HG03378 (cell line): ENCODE results near the gene PPP1R9B.

ENCODE experiments used
- ATAC-seq: cut with Tn5 transposase; IDR thresholded peaks from one replicate; pipeline ENCODE4 v1.9.1; 2021; ENCODE audit warnings: mild to moderate bottlenecking, moderate library complexity; ENCODE audit not compliant: unreplicated experiment

The PPP1R9B gene, protein sequence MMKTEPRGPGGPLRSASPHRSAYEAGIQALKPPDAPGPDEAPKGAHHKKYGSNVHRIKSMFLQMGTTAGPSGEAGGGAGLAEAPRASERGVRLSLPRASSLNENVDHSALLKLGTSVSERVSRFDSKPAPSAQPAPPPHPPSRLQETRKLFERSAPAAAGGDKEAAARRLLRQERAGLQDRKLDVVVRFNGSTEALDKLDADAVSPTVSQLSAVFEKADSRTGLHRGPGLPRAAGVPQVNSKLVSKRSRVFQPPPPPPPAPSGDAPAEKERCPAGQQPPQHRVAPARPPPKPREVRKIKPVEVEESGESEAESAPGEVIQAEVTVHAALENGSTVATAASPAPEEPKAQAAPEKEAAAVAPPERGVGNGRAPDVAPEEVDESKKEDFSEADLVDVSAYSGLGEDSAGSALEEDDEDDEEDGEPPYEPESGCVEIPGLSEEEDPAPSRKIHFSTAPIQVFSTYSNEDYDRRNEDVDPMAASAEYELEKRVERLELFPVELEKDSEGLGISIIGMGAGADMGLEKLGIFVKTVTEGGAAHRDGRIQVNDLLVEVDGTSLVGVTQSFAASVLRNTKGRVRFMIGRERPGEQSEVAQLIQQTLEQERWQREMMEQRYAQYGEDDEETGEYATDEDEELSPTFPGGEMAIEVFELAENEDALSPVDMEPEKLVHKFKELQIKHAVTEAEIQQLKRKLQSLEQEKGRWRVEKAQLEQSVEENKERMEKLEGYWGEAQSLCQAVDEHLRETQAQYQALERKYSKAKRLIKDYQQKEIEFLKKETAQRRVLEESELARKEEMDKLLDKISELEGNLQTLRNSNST

DNA sequence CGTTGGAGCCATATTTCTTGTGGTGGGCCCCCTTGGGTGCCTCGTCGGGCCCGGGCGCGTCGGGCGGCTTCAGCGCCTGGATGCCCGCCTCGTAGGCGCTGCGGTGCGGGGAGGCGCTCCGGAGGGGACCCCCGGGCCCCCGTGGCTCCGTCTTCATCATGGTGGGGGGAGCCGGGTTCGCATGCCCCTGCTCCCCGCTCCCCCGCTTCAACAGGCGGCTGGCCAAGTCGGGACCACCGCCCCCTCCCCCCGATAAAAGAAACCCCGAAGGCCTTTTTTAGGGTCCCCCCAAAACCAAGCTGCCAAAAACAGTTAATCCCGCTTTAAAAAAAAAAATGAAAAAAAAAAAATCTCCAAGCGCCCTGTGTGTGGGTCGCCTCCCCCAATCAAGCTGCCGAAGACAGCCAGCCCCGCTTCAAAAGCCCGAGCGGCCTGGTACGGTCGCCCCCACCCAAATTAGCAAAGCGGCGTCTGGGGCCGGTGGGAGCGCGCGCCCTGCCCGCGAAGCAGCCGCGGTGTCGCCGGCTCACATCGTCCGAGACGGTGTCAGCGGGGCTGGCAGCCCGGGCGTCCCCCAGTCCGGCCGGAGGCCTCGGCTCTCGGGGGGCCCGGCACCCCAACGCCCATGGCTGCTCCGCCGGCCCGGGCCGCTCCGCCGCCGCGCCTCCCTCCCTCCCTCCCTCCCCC lies at the start of gene PPP1R9B:
TSS of gene PPP1R9B (minus strand) at position 324 of the 687 bp plus-strand sequence. CDS start at position 160, 164 bp downstream.
- ATAC-seq = no peak

DNA sequence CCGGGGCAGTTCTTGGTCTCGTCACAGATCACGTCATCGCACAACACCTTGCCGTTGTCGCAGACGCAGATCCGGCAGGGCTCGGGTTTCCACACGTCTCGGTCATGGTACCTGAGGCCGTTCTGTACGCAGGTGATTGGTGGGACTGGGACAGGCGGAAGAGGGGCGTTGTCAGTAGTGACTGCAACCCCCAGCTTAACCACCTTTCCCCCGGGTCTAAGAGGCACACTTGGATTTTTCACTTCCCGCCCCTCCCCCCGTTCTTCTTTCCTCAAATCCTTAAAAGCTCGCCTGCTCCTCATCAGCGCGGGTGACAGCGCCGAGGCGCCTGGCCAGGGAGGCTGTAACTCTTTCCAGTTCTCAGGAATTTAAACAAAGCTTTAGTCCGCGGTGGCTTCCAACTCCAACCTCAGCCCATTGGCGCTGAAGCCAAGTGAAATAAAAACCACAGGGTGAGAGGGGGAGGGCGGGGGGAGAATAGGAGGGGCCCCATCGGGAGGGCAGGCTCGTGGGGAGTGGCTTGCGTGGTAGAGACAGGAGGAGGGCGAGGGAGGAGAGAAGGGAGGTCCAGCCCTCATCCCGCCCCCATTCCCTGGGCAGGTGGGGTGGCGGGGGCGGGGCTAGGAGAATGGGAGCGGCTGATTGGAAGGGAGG lies 49.5 kb upstream of the PPP1R9B start:
- ATAC-seq = peak; percentile 29

DNA sequence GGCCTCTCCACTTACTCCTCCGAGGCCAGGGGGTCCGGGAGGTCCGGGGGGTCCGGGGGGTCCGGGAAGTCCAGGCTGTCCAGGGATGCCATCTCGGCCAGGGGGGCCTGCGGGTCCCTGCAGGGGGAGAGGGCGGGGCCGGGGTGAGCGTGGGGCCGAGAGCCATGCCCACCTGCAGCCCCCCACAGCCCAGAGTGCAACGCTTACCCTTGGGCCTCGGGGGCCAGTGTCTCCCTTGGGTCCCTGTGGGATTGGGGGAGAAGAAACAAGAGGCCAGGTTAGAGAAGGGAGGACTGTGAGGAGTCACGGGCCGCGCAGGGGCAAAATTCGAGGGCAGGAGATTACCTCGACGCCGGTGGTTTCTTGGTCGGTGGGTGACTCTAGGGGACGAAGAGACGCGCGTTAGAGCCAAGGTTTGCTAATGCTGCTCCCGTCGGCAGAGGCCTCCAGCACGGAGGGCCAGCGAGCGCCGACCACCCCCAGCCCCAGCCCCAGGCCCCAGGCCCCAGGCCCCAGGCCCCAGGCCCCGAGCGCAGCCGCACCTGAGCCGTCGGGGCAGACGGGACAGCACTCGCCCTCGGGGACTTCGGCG lies 48.8 kb upstream of the PPP1R9B start:
- no peak for ATAC-seq

DNA sequence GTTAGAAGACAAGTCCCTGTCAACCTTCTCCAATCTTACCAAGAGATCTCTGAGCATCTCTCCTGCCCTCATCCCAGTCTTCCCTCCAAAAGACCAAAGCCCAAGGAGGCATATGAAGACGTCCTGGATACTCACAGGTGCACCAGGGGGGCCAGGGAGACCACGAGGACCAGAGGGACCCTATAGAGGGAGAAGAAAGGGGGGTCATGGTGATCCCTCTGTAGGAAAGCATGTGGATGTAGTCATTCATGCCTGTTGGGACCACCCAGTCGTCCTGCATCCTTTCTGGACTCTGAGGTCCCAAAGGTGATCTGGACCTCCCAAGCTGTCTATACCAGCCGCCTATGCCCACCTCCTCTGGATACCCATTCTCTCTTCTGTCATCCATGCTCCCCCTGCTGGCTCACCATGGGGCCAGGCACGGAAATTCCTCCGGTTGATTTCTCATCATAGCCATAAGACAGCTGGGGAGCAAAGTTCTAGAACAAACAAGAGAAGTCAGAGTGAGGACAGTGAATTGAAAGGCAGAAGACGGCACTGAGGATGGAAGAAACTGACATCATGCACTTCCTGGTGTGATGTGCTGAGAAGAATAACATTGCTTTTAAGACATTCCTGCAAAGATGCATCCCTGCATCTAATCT lies 47.7 kb upstream of the PPP1R9B start:
- no peak for ATAC-seq

DNA sequence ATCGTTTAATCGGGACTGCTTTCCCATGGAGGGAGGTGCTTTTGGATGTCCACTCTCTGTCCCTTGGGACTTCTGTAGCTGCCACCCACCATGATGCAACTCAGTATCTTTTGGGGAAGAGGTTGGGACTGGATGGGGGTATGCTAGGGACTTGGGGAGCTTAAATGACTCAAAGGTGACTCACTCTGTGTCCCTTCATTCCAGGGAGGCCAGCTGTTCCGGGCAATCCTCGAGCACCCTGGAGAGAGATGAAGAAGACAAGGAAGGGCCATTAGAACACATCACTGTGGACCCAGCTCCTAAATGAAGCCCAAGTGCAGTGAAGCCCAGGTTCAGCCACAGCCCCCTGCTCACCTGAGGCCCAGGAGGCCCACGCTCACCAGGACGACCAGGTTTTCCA lies 46.3 kb upstream of the PPP1R9B start:
- ATAC-seq = no peak

DNA sequence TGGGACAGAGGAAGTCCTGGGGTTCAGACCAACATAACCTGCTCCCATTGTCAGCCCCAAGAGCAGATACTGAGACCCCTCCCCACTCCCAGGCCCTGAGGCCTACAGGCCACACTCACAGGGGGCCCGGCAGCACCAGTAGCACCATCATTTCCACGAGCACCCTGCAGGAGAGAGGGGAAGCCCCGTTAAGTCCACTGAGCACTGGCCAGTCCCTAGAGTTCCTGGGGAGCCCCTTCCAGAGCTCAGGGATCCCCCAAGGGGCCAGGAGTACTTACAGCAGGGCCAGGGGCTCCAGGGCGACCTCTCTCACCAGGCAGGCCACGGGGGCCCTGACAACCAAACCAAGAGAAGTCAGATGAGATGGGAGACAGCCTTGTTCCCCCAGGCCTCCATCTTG lies 45.6 kb upstream of the PPP1R9B start:
- no peak for ATAC-seq

DNA sequence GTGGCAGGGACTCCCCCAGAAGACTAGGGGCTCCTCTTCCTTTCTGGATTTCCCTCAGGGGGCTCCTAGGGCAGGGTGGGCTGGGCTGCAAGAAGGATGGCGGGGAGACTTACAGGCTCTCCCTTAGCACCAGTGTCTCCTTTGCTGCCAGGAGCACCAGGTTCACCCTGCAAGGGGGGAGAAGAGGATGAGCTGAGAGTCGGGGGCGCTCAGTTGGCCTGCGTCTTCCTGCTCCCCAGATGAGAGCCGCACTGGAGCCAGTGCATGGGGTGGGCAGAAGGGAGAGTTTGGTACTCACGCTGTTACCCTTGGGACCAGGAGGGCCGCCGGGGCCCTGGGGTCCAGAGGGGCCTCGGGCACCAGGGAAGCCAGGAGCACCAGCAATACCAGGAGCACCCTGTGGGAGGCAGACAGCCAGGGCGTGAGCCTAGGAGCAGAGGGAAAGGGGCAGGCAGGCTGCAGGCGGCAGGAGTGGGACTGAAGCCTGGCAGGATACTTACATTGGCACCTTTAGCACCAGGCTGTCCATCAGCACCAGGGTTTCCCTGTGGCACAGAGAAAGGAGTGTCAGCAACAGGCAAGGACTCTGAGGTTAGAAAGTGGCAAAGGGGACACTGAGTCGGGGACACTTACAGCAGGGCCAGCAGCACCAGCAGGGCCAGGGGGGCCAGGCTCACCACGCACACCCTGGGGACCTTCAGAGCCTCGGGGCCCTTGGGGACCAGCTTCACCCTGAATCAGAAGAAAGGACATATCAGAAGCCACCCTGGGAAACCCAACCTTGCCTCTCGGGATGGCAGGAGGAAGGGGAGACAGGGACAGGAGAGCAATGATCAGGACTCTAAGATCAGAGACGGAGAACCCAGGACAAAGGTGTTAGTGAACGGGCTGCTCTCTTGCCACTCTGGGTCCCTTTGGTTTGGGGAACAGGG lies 44.7 kb upstream of the PPP1R9B start:
- no peak for ATAC-seq

DNA sequence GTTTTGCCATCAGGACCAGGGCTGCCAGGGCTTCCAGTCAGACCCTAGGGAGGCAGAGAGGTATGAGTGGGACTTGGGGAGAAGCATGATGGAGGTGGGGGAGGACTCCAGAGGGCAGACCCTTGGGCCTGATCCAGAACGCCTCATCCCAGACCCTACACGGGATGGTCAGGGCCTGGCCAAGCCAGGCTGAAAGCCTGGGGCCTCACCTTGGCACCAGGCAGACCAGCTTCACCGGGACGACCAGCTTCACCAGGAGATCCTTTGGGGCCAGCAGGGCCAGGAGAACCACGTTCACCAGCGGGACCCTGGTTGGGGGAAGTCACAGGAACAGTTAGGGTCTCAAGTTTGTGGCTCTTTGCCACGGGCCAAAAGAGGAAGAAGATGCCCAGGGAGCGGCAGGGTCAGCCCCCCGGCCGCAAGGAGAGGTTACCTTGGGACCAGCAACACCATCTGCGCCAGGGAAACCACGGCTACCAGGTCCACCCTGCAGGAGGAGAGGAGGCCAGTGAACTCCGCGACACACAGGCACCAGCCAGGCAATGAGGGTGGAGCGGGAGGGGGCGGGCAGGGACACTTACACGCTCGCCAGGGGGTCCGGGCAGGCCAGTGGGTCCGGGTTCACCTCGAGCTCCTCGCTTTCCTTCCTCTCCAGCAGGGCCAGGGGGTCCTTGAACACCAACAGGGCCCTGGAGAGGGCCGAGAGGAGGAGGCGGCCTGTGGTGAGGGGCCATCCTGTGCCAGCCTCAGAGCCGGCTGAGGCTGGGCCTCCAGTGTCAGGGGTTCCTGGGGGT lies 43.9 kb upstream of the PPP1R9B start:
- no peak for ATAC-seq

DNA sequence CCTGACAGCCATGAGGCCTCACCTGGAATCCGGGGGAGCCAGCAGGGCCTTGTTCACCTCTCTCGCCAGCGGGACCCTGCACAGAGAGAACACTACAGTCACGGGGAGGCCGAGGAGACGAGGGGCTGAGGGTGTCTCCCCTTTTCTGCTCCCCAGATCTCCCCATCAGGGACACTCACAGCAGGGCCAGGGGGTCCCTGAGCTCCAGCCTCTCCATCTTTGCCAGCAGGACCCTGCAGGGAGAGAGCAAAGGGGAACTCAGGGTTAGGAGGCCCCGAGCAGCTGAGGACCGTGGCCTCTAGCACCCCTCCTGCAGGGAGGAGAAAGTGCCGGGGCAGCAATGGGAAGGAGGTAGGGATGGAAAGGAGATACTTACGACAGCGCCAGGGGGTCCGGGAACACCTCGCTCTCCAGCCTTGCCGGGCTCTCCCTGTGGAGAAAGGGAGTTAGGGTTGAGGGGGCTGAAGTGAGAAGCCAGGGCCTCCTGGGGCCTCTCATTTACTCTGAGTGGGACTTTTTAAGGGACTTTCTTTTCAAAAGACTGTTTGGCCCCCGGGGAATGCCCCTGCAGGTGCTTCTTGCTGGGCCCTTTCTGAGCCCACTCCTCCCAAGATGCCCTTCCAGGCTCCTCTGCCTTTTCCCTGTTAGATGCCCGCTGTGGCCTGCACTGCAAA lies 42.3 kb upstream of the PPP1R9B start:
- ATAC-seq = no peak

DNA sequence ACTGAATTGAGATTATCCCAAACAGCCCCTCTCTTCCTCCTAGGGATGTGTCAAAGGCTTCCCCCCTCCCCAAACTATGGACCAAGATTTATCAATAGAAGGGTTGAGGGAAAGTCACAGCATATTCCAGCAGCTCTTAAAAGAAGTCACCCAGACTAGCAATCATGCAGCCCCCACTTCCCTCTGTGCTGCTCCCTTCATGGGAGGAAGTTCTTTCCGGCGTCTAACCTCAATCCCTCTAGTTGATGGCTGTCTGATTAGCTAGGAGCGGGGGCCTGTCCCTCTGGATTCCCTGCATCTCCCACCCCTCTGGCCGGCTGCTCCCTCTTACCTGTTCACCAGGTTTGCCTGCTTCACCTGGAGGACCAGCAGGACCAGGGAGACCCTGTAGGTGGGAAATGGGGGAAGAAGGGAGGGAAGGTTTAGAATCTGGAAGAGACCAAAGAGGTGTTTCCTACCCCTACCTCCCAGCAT lies 41.7 kb upstream of the PPP1R9B start:
- no peak for ATAC-seq

DNA sequence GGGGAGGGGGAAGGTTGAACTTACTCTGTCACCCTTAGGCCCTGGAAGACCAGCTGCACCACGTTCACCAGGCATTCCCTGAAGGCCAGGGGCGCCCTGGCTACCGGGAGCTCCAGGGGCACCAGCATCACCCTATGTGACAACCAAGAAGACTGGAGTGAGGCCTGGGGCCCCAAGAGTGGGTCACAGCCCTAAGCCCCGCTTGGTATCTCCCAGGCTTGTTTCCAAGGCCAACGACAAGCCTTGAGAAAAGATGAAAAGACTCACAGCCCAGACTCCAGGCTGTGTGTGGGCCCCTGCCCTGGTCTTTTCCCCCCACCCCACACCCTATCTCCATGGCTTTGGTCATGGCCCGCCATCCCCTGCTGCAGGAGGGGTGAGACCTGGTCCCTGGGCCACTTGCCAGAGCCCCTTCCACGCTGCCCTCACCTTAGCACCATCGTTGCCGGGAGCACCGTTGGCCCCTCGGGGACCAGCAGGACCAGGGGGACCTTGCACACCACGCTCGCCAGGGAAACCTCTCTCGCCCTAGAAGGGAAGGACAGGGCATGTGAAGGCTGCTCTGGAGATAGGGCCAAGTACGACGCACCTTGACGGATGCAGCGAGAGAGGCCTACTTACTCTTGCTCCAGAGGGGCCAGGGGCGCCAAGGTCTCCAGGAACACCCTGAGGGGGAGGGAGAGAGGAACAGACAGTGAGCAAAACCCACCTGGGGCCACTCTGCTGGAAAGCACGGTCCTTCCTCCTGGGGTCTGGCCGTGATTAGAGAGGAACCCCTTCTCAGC lies 41.1 kb upstream of the PPP1R9B start:
- no peak for ATAC-seq

DNA sequence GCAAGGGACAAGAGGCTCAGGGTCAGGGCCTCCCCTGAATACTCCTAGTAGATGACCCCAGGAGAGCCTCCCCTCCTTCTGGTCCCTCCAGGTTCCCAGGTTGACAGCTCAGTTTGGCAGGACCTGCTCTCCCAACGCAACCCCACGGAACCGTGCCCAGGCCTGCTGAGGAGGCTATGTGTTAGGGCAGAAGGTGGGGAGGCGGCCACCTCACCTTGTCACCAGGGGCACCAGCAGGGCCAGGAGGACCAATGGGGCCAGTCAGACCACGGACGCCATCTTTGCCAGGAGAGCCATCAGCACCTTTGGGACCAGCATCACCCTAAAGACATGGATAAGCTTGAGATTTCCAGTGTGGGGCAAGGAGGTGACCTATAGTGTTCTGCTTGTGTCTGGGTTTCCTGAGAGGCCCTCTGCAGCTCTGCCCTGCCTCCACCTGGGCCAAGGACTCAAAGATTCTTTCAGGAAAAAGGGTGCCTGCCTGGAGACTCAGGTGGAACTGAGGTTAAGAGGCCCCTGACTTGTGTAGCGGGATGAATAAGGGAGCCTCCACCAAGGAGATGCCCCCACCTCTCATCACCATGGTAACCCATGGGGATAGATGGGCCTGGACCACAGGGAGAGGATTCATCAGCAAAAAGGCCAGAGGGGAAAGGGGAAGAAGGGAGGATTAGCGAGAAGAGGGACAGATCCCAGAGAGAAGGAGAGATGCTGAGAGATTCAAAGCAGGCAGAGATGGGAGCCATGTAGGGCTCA lies 40.3 kb upstream of the PPP1R9B start:
- no peak for ATAC-seq

DNA sequence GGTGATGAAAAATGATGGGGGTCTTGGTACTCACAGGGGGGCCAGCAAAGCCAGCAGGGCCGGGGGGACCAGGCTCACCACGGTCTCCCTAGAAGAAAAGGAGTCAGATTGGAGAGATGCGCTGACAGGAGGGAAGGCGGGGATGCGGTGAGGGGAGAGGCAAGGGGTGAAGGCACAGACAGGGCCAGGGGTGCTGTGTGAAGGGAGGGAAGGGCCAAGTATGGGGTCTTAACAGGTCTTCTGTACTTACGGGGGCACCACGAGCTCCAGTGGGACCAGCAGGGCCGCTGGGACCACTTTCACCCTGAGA lies 39.8 kb upstream of the PPP1R9B start:
- no peak for ATAC-seq

DNA sequence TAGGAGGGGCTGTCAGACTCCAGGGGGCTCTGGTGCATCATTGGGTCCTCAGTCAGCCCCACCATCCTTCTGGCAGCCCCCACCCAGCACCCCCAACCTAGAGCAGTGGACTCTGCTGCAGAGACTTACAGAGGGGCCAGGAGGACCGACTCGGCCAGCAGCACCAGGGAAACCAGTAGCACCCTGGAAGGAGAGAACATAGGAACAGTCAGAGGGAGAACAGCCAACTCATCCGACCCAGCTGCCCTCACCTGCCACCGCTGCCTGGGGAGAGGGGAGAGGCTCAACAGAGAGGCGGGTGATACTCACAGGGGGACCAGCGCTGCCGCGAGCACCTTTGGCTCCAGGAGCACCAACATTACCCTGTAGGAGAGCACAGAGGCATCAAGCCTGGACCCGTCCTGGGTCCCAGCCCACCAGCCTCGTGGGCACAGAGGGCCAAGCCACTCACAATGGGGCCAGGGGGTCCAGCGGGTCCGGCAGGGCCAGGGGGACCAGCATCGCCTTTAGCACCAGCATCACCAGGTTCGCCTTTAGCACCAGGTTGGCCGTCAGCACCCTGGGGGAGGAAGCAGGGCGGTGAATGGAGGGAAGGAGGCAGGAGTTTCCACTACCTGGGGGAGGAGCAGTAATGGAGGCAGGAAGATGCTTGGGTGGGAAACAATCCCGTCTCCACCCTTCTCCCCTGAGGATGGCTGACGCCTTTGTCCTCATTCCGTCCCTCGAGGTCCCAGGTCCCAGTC lies 39.2 kb upstream of the PPP1R9B start:
- no peak for ATAC-seq

DNA sequence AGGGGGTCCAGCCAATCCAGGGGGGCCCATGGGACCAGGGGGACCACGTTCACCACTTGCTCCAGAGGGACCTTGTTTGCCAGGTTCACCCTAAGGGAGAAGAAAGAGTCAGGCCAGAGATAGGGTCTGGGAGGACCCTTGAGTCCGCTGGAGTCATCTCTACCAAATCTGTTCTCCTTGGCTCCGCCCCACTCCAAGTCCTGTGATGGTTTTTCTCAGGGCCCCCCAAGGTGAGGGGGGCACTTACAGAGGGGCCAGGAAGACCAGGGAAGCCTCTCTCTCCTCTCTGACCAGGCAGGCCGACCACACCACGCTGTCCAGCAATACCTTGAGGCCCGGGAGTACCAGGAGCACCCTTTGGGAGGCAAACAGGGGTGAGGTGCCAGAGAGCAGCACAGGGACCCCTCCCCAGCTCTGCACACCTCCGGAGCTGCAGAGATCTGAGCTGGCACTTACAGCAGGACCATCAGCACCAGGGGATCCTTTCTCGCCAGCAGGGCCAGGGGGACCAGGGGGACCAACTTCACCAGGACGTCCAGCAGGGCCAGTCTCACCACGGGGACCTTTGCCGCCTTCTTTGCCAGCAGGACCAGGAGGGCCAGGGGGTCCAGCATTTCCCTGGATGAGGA lies 38.6 kb upstream of the PPP1R9B start:
- no peak for ATAC-seq
